ENCODE measurements around the gene ADAMTS5. TPM values are rescaled to one million over a fixed set of nuclear protein-coding genes. Genes with fewer than 3 reads are reported as not detected.
A peak's percentile ranks its signal among the peaks of the same experiment; 100 is the strongest.

Gene ADAMTS5
- total and polyA plus RNA-seq, 2 of the 8 experiments (the other 6 are each of a cell fraction or from before 2014, with no cell fraction given): 0.20 to 1.1 TPM

GRCh38 chr21:26965040-26965906, 1.6 kb downstream of the ADAMTS5 start (continued):
- TF ChIP-seq CTCF (IDR thresholded peaks at IDR 0.05; ENCODE audit: control extremely low read depth in 1 of 3, insufficient read depth in 1 of 3, low read depth in 1 of 3, low read length in 3 of 3) (peak; percentile 76 to 86 (median 81)), GABPA (IDR thresholded peaks at IDR 0.05; ENCODE audit: borderline replicate concordance, insufficient read depth, low read length) (0 out of 2 replicates have a peak, but pooled peaks have one; percentile 57), CREB1 (IDR thresholded peaks at IDR 0.05) (peak; percentile 84), MAX (IDR thresholded peaks at IDR 0.05) (peak; percentile 87), EP300 (IDR thresholded peaks at IDR 0.05; ENCODE audit: borderline replicate concordance in 1 of 2, low read depth in 2 of 2, low read length in 2 of 2) (0 out of 3 replicates have a peak, but pooled peaks of 1 of the 2 experiments have one; percentile 49), ATF3 (IDR thresholded peaks at IDR 0.05; ENCODE audit: insufficient read depth, low read depth, low read length) (0 out of 2 replicates have a peak, but pooled peaks have one; percentile 10), TBP (IDR thresholded peaks at IDR 0.05; ENCODE audit: low read depth, low read length) (0 out of 2 replicates have a peak, but pooled peaks have one; percentile 38), POLR2AphosphoS5 (IDR thresholded peaks at IDR 0.05; ENCODE audit: low read depth, low read length) (0 out of 2 replicates have a peak, but pooled peaks have one; percentile 34), TCF12 (IDR thresholded peaks at IDR 0.05; ENCODE audit: low read depth, low read length) (0 out of 2 replicates have a peak, but pooled peaks have one; percentile 71), SAP30 (IDR thresholded peaks at IDR 0.05; ENCODE audit: insufficient read depth, insufficient replicate concordance, low read length) (no peak), RAD21 (IDR thresholded peaks at IDR 0.05 in 1 of 2, conservative IDR thresholded peaks at IDR 0.05 in 1 of 2; ENCODE audit: low read depth in 2 of 2, low read length in 2 of 2) (peak; percentile 55 to 70)

Data from H1 (cell line).